GM10847 (cell line): Measurements from ENCODE around the gene C4orf54.

ENCODE experiments used
- POLR2A ChIP-seq: IDR thresholded peaks from 2 replicates; pipeline ENCODE4 v1.6.1; 2011; ENCODE audit not compliant: insufficient read length; ENCODE audit errors: extremely low read depth

The C4orf54 gene

DNA sequence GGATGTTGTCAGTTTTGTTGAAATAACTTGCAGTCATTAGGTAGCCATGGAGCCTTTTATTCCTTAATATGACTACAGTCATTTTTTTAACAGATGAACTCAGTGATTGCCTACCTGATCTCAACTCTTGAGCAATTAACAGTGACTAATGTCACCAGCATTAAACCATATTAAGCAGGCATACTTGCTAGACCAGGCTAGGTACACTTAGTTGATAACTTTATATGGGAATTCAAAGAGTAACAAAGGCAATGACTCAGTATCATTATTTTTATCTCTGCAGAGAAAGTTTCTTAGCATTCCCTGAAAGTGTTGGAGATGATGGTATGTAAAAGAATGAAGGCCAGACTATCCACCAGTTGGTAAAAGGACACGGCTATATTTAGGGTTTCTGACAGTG, at the start of gene C4orf54:
TSS of gene C4orf54 (minus strand) at position 31 of the 400 bp plus-strand sequence. CDS start 3,180 bp downstream, outside the sequence.
- no peak for TF ChIP-seq POLR2A

DNA sequence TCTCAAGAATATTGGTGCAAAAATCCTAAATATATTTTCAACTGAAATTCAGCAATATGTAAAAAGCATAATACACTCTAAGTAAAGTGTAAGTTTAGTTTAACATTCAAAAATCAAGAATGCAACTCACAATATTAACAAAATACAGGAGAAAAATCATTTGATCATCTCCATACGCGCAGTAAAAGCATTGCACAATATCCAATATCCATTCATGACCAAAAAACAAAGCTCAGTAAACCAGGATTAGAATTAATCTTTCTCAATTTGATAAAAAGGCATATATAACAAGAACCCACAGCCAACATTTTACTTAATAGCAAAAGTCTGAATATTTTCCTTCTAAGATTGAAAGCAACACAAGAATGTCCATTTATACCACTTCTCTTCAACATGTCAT, 48.3 kb upstream of the C4orf54 start:
- no peak for TF ChIP-seq POLR2A

DNA sequence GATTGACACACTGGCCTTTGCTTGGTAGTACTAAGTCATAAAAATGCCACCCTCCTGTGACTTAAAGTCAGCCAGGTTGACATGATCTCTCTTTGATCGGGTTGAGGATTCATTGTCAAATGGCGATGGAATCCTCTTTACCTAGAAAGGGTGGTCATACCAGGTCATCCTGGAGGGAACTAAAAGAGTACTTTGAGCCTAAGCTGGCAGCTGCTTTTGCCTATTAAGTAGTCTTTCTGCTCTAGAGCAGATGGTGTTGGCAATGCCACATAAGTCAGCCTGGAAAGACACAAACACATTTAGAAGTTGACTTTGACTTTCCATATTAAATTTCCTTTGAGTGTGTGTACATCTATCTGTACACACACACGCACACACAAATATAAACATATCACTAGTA, 39.2 kb upstream of the C4orf54 start:
- no peak for TF ChIP-seq POLR2A

DNA sequence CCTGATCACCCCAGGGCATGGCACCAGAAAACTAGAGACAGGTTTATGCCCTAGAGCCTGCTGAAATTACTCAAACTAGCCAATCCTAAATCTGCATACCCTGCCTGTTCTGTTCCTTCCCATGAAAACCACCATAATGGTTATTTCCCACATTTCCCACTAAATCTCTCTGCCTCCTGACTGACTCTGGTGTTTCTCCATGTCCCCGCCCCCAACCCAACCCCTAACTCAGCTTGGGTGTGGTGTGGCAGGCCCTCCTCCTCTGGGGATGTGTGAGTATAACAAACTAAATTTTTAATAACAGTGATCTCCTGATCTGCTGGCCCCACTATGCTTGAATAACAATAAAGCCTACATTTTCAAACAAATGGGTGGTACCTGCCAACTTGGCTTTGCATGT, 35.5 kb upstream of the C4orf54 start:
- no peak for TF ChIP-seq POLR2A

DNA sequence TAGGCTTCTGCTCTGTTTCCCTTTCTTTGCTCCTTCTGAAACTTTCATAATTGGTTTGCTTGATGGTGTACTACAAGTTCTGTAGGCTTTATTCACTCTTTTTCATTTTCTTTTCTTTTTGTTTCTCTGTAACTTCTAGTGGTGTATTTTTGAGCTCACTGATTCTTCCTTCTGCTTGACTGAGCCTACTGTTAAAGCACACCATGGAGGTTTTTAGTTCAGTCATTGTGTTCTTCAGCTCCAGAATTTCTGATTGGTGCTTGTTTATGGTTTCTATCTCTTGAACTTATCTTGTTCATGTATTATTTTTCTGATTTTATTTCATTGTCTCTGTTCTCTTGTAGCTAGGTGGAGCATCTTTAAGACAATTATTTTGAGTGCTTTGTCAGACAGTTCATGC, 33.4 kb upstream of the C4orf54 start:
- TF ChIP-seq POLR2A, result no peak

DNA sequence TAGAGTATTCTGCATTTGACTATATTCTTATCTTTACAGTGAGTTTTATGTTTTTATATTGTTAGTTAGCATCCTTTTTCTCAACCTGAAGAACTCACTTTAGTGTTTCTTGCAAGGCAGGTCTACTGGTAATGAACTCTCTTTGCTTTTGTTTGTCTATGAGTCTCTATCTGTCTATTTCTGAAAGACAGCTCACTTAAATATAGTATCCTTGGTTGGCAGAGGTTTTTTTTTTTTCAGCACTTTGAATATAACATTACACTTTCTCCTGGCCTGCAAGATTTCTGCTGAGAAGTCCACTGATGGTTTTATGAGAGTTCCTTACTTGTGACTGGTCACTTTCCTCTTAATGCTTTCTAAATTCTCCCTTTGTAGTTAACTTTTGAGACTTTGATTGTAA, 32.8 kb upstream of the C4orf54 start:
- TF ChIP-seq POLR2A, result no peak

DNA sequence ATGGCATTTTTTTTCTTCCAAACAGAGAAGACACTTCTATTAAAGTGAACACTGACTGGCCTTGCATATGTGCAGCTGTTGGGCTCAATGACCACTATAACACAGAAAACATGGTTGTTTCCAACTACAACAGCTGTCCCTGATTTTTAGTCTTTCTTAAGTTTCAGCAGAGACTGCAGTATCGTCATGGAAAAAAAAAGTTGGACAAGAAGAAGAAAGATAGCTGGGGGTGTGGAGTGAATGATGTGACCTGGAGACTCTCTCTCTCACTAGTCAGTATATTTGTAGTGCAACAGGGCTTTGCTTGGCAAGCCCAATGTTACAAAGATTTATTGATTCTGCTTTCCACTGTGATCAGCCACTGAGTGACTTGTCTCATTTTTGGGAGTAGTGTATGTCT, 29.5 kb upstream of the C4orf54 start:
- no peak for TF ChIP-seq POLR2A

DNA sequence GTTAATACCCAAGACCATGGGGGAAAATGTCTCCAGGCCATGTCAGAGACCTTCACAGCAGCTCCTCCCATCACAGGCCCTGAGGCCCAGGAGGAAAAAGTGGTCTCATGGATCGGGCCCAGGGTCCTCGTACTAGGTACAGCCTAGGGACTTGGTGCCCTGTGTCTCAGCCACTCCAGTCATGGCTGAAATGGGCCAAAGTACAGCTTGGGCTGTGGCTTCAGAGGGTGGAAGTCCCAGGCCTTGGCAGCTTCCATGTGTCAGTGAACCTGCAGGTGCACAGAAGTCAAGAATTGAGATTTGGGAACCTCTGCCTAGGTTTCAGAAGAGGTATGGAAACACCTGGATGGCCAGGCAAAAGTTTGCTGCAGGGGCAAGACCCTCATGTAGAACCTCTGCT, 27.6 kb upstream of the C4orf54 start:
- TF ChIP-seq POLR2A, result no peak

DNA sequence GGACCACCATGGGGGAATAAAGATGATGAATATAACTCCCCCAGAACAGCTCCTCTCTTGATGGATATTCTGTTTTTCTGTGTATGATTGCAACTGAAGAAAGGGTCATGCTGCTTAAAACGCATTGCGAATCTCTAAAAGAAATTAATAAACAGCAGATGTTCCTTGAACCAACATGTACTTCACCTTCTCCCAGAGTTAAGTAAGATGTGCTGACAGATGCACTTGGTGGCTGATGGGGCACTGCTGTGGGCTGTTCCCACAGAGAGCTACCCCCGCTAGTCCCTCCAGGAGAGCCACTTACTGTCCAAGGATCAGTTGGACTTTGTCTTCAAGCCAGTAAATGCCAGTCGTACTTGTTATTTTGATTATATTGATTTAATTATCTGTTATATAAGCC, 26.3 kb upstream of the C4orf54 start:
- no peak for TF ChIP-seq POLR2A

DNA sequence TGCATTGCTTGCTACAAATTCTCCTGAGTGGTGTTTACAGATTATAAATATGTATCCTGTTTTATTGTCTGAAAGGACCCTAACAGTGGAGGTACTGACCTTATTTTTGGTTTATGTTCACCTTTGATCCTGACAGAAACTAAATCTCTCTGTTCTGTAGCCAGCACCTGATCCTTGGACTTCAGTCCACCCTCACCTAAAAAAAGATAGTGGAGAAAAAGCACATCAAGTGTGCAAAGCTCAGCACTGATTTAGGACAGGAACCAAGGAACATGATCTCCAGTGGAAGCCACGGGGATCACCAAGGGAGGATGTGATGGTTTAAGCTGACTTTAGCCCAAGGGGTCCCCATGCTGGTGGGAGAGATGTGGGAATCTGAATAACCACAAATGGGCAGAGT, 22.3 kb upstream of the C4orf54 start:
- no peak for TF ChIP-seq POLR2A

DNA sequence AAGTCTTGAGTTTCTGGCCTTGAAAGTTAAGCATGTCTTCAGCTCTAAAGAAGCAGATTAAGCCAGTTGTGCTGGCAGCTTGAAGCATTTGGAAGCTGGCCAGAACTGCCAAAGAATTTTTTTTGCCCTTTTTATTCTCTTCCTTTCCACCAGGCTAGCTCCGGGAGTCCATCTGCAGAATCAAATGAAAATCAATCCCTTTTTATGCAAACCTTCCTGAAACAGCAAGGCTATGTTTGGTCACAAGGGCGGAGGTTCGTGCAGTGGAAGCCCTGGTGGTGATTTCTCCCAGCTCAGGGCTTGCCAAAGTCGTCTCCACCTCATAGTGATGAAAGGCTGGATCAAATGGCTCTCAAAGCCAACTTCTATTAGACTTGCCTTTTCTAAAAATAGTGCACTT, 21.6 kb upstream of the C4orf54 start:
- TF ChIP-seq POLR2A, result no peak

DNA sequence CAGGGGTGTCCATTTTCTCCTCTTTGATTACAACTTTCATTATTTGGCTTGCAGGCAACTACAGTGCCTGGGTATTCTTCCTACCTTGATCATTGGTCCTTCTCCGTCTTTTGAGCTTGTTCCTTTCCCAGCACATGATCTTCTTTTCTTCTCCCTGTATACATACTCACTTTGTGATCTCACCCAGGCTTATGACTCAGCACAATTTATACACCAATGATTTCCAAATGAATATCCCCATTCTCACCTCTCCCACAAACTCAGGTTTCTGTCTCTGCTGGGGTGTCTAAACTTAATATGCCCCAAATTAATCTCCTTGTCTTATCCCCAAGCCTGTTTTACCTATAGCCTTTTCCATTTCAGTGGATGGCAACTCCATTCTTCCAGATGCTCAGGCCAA, 19.5 kb upstream of the C4orf54 start:
- TF ChIP-seq POLR2A, result no peak

DNA sequence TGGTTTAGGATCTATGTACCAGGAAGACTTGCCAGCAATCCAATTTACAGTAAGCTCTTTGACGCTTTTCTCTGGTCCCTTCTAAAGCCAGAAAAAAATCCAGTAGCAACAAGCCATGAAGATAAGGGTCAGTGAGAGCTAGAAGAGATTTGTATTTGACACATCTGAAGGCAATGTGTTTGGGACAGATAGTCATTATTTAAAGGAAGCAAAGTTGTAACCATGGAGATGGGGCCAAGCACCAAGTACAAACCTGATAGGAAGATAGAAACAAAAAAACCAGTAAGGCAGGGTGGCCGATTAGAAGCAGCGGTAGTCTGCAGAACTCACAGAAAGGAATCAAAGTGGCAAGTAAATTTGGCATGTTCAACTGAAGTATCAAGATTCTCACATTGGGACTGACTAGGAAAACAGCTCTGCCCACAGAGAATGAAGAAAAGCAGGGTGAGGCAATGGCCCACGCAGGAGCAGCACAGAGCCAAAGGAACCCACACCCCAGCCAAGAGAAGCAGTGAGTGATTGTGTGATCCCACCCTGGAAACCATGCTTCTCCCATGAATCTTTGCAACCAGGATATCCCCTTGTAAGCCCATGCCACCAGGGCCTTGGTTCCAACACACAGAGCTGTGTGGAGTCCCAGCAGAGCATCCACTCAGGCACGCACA, 12.9 kb upstream of the C4orf54 start:
- no peak for TF ChIP-seq POLR2A

DNA sequence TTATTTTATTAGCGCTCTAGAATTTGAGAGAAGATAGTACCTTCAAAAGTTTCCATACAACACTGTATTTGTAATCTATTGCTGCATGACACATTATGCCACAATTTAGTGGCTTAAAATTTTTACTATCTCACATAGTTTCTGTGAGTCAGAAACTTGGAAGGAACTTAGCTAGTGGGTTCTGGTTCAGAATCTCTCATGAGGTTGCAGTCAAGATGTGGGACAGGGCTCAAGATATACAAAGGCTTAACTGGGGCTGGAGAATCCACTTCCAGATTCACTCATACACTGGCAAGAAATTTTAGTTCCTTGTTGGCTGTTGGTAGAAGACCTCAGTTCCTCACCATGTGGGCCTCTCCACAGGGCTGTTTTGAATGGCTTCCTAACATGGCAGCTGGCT, 11.5 kb upstream of the C4orf54 start:
- TF ChIP-seq POLR2A, result no peak

DNA sequence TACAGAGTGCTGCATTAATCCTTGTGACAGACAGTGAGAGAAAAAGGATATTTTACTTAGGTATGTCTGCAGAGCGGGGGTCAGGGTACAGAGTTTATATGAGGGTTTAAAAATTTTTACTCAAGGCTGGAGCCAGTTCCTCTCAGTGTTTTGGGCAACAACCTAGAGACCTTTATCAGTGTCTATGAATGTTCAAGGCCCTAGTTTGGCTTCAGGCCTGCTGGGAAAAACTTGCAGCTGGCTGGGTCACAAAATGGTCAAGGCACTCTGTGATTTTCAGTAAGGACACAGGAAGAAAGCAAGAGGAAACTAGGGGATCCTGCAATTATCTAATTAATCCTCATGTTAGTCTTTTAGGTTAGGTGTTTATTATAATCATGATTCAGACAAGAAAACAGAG, 10.8 kb upstream of the C4orf54 start:
- no peak for TF ChIP-seq POLR2A

DNA sequence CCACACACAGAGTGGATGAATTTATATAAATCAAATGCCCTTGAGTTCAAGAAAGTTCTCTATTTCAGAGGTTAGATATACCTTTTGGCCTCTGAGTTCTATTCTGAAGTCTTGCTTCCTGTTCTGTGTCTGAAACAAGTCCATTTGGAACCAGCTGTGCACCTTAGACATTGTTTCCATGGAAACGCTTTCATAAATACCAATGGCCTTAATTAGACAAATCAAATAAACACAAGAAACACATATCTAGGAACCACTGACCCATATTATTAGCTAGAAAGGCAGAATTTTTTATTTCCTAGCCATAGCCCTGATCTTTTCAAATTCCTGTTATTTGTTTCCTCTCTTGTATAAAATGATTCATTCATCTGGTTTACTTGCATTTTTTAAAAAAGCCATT, 8.4 kb upstream of the C4orf54 start:
- no peak for TF ChIP-seq POLR2A

DNA sequence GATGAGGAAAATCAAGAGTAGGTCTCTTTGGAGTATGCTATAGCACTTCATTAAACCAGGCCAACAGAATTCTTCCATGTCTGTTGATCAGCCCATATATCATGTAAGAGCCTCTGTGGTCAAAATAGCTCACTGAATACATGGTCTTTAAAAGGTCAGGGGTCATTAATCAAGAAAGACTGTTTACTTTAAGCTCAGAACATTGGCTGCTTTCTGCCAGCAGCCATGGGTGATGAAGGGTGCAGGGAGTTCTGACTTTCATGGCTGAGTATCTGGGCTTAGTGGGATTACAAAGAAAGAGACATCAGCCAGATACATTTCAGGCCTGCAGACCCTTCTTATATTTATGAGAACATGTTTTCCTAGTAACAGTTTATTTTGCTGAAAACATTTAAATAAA, 7.1 kb upstream of the C4orf54 start:
- TF ChIP-seq POLR2A, result no peak
